Stimulated activated CD4-positive, alpha-beta T cell treated with anti-CD3 and anti-CD28 coated beads, Interleukin-1b, Interleukin-23, amount 100 ng/mL, for 24 hours (primary cell): ENCODE results near the gene HEATR5B.
"Not testable (repeated sequence)": the region's sequence is repeated elsewhere in the genome, so short reads cannot be mapped to it uniquely, and the experiment has no call there.

ENCODE experiments used
- DNase-seq, 4 experiments: peaks; one replicate each; pipeline ENCODE4 v3.0.0-alpha.2; 2020; ENCODE audit warnings: low read depth in 4 of 4, low spot score in 1 of 4

HEATR5B gene

DNA sequence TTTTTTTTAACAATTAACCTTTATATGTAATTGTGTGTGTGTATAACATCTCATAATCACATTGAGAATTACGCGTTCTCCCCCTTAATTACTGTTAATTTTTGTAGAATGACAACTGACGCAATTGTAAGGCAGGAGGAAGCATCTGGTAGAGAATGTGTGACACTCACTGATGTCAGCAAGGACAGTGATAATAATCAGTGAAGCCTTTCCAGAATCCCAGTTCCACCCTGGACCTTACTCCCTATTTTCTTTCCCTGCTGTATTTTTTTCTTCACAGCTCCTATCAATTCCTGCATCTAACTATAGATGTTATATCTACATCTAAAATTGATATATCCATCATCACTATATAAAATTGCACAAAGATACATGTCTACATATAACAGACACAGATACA lies 101.7 kb downstream of the HEATR5B start:
- DNase-seq, result no peak

DNA sequence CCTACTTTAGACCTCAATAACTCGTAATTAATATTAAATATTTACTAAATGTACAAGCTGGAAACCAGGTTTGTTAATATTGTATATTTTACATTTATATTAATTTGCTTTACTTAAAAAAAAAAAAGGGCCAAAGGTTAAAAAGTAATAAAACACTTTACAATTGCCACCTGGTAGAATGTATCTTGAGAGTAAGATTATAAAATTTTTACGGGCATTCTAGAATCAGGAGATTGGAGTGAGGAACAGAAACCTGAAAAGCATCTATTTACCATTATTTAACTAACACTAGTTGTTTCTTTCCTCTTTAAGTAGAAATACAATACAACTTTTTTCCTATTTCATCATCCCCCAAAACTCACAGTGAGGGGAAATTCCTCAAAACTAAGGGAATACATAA lies 102.3 kb downstream of the HEATR5B start:
- no peak for DNase-seq

DNA sequence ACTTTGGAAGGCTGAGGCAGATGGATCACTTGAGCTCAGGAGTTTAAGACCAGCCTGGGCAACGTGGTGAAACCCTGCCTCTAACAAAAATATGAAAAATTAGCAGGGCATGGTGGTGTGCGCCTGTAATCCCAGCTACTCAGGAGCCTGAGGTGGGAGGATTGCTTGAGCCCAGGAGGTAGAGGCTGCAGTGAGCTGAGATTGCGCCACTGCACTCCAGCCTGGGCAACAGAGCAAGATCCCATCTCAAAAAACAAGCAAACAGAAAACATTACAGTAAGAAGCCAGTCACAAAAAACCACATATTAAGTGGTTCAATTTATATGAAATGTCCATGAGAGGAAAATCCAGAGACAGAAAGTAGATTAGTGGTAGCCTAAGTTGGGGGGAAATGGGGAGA lies 105.2 kb downstream of the HEATR5B start:
- not testable (repeated sequence) for DNase-seq

DNA sequence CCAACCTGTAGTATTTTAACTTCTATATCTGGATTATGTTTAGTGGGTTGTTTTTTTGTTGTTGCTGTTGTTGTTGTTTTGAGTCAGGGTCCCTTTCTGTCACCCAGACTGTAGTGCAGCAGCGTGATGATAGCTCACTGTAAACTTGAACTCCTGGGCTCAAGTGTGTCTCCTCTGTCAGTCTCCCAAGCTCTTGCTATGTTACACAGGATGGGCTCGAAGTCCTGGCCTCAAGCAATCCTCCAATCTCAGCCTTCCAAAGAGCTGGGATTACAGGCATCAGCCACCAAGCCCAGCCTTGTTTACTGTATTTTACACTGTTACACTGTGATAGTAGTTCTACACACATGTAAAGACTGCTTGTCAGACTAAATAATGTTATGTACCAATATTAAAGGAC lies 108.1 kb downstream of the HEATR5B start:
- no peak for DNase-seq

DNA sequence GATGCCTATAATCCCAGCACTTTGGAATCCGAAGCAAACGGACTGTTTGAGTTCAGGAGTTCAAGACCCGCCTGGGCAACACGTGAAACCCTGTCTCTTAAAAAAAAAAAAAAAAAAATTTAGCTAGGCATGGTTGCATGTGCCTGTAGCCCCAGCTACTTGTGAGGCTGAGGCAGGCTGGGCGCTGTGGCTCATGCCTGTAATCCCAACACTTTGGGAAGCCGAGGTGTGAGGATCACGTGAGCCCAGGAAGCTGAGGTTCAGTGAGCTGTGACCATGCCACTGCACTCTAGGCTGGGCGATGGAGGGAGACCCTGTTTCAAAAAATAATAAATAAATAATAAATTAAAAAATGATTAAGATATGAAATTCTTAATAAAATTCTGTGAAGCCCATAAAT lies 108.9 kb downstream of the HEATR5B start:
- DNase-seq, result no peak

DNA sequence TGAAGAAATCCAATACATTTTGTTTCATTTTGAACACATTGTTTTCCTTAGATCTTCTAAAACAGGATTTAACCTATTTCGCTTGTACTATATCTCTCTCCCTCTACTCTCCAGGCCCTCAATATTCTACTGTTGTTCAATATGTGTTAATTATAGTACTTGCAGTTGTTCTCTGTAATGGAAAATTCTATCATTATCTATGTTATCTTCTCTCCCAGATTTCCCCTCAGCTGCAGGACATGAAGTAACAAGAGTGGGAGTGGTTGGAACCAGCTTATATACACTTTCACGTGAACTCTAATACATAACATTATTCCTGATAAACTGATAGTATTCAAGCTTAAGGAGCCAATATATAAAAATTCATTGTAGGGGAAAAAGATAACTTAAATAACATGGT lies 110.9 kb downstream of the HEATR5B start:
- DNase-seq, result no peak

DNA sequence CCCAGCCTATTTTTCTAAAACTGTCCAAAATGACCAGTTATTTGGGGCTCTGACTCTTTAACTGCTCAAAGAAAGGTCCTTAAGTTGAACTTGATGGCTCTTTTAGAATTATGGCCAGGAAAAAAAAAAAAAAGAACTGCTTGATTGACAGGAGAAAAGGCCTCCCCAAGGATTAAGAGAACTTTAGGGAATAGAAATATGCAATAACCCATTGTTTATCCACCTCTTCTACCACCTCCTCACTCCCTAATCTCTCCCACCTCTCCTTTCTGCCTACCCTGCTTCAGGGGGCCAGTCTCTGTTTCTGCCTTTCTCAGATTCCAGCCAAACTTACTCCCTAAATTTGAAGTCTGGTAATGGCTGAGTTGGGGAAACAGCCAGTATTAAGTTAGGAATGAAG lies 112.2 kb downstream of the HEATR5B start:
- no peak for DNase-seq

DNA sequence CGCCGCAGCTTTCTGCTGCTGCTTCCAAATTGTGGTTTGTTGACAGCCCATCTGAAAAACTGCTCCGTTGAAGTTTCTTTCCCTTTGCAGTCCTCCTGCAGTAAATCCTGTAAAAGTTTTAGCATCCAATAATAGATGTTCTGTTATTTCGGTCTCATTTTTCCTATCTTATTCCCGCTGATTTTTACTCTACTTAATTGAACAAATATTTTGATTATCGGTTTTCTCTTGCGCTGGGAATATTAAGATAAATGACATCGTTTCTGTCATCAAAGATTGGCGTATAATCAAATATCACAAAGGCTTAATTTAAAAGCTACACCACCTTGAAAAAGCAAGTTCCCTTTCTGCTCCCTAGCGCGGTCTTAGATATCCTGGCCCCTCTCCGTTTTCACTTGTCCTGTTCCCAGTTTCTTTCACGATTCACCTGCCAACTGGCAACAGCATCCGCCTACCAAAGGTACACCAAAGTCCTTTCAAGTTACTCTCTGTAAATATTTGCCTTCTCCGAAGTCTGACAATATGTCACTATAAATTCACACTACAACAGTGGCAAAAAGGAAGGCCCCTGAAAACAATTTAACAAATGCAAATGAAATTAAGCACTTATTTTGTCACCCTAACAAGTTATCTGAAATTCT lies 116.8 kb downstream of the HEATR5B start:
- no peak for DNase-seq

DNA sequence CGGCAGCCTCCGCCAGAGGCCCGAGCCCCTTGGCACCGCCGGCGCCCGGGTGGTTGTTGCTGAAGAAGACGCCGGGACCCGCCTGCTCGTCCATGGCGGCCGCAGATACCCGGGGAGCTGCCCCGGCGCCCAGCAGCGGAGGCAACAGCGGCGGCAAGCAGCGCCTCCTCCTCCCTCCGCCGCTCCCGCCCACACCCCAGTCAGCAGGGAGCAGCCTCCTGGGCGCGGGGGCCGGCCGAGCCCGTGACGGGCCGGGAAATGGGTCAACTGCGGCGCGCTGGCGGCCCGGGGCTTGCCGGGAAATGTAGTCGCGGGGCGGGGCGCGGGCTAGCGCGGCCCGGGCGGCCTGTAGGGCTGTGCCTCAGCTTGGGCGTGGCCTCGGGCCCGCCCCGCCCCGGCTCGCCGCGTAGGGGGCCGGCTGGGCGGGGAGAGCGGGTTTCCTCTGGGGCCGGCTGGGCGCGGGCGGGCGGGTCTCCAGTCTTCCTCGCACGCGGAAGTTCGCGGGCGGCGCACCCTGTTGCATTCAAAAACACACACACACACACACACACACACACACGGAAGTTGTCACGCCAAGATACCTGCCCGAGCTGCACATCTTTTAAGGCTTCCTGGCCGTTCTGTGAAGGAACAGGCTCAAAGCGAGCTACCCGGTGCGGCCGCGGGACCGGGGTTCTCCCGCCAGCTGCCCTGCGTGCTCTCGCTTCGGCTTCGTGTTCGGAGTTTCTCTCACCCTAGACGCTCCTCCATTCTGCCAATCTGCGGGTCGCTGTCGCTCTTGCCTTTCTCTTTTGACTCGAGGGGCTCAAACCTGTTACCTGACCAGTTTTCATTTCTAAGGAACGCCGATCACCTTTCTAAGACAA lies 117.6 kb downstream of the HEATR5B start, which contains the start of gene STRN:
Gene STRN, minus strand, starts transcription at position 167 of the 866 bp plus-strand sequence. Its CDS starts 73 bp downstream, at position 94.
- DNase-seq, result peak; percentile 91 to 96 (median 94)

DNA sequence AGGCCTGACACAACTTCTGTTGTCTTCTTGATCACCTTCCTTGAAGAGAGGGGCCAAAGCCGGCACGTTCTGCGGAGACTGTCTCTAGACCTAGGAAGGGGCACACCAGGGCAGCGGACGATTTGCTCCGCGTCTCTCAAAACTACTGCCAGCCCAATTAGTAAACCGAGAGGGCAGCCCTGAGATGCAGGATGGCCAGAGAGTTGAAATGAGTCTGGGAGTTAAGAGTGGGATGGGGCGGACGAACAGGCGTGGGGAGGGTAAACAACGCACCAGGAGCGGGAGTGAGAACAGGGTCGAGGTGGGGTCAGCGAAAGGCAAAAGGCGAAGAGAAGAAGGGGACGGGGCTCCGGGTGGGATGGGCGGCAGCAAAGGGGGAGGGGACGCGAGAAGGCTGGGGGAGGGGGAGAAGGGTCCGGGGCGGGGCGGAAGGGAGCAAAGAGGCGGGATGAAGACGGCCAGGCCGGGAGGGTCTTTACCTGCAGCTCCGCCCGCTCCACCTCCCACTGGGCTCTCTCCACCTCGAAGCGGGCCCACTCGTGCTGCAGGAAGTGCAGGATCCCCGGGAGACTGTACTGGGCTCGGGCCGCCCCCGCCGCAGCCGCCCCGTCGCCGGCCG lies 118.3 kb downstream of the HEATR5B start:
- peak in 3 of 4 experiments; percentile 24 to 36 (median 32) for DNase-seq

DNA sequence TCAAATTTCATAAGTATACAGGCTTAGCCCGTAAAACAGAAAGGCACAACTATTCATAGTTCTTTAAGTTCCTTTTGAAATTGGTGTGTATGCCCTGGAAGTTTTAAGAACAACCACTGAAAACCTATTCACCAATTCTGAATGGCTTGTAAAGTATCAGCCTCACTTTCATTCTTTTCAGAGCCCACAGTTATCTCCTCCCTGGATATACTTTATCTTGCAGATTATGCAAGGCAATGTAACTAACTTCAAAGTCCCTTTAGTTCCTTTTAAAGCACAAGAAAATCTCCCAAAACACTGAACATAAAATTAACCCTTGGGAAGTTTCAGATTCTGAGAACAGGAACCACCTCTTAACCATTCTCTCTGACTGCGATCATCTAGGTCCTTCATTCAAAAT lies 119.0 kb downstream of the HEATR5B start:
- DNase-seq, result no peak

DNA sequence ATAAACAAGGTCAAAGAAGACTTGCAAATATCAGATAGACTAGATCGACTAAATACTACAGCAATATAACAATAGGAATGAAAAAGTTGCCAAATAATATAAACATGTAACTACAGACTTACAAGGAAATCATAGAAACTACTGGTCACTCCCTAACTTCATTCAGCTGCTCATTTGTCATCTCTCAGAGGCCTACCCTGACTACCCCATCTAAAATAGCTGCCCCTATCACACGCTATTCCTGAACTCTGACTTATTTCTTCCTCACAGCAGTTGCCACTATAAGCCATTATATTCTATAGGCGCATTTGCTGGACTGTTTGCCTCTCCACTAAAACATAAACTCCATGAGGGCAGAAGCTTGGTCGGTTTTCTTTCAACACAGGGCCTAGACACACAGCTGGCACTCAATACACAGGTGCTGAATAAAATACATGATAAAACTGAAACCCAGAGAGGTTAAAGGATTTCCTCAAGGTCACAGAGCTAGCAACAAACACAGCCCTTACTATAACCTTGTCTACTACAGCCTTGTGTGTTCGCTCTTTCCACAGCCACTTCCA lies 119.6 kb downstream of the HEATR5B start:
- DNase-seq, result no peak

DNA sequence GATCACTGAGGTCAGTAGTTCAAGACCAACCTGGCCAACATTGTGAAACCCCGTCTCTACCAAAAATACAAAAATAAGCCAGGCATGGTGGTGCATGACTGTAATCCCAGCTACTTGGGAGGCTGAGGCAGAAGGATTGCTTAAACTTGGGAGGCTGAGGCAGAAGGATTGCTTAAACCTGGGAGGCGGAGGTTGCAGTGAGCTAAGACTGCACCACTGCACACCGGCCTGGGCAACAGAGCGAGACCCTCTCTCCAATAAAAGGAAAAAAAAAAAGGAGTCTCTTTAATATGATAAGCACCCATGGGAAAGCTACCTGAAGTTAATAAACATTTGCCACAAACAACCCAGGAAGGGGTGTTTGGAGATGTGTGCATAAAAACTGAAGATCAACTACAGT lies 120.4 kb downstream of the HEATR5B start:
- no peak for DNase-seq

DNA sequence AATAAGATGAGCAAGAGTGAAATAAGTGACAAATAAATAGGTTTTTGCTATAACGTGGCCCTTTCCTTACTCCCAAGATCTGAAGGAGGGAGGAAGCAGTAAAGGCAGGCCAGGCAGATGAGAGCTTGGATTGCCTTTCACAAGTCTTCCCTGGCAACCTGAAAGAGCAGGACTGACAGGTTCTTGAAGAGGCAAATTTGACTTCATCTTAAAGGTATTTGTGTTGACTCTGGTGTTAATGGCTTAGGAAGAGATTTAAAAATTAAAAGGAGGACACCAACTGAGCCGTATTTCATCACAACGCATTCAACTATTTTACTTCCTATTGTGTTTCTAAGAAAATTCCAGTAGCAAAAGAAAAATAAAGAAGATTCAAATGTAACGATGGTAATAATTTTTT lies 121.1 kb downstream of the HEATR5B start:
- no peak for DNase-seq

DNA sequence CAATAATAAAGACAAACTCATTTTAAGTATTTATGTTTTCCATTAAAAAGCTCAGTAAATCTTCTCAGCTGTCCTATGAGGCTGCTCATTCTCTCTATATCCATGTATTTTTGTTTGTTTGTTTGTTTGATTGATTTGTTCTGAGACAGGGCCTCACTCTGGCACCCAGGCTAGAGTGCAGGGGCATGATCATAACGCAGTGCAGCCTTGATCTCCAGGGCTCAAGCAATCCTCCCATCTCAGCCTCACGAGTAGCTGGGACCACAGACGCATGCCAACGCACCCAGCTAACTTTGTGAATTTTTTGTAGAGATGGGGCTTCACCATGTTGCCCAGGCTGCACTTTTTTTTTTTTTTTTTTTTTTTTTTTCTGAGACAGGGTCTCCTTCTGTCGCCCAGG lies 123.4 kb downstream of the HEATR5B start:
- no peak for DNase-seq

DNA sequence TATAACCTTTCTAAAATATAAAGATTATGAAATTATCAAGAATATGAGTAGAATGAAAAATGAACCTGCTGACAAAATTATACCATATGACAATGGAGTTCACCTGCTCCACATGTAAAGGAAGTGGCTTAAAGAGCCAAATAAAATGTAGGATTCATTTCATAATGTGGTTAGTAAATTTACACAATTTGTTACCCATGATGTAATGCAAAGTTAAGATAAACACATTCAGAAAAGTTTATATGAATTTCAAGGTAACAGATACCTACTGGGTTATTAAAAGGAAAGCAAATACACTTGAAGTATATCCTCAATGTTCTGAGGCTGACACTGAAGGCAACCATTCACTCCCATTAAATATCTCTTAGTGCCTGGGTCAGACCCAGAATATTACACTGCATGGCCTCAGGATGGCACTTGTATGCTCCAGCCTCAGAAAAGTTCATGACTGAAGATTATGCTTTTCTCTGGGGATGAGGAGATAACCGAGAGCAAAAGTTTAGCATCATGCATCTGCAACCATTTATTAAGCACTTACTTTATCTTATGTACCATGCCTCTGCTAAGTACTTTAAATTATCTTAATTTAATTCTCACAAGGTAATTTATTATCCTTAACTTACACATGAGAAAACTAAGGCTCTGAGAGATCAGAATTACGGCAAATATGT lies 124.0 kb downstream of the HEATR5B start:
- no peak for DNase-seq

DNA sequence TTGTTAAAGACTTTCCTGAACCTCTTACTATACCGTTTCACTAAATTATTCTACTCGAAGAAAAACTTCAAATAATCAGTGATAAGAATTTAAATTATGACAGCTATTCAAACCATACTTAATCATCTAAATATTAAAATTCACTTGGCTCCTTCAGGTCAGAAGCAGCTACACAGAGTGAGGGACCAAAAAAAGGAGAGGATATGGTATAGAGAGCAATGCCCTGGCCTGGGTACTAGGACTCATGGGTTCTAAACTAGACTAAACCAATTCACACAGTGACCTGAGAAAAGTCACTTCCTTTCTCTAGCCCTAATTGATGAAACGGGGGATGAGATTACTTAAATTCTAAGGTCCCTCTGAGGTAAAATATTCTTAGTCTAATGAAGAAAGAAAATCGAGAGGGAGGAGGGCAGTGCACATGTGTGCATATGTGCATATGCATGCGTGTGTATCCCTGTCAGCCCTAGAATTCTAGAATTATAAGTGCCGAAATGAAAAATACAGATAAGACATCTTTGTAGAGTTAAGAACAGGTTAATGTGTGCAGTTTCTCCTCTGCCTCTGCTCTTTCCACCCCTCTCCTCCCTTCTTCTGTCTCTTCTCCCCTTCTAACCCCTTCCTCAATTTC lies 129.1 kb downstream of the HEATR5B start:
- DNase-seq, result no peak

DNA sequence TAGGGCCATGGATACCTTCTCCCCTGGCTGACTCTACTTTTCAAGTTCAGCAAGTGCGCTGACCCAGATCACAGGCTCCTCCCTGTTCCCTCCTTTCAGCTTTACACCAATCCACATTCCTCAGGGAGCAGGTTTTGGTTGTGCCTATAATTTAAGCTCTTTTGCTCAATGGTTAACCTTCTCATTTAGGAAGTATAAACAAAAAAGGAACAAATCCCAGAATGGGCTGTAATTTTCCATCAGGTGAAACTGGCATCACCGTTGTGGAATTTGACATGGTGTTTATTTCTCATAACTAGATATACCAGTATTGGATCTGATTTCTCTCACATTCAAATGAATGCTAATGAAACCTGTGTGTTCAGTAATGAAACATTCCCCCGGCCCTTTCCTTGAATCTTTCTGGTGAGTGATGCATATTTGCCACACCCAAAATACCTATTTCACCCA lies 131.4 kb downstream of the HEATR5B start:
- no peak for DNase-seq

DNA sequence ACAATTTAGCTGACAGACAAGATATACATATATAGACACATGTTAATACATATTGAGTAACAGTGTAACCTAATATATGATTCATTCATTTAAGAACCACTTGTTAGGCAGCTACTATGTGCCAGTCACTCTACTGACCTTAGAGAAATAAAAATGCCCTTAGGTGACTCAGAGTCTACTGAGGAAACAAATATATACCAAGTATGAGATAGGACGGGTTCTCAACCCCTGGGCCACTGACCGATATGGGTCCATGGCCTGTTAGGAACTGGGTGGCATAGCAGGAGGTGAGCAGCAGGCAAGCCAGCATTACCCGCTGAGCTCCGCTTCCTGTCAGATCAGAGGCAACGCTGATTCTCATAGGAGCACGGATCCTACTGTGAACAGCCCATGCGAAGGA lies 132.6 kb downstream of the HEATR5B start:
- DNase-seq, result no peak

DNA sequence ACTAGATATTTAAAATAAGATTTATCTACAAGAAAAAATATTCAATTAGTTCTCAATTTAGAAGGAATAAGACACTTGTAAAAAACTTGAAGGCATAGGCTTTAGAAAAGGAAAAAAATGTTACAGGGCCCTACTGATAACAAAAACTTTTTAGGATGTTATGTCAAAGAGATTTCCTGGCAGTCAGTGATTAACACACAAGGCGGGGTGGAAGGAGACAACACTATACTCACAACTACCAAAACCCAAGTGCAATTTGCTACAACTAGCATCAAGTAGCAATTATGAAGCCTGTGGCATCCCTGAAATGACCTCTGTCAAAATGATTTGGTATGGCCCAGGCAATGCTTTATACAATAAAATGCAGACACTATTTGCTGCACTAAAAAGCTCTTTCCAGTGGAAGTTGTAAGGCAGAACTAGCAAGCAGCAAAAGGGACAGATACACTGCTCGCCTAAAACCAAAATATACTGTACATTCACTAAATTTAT lies 133.1 kb downstream of the HEATR5B start:
- no peak for DNase-seq

DNA sequence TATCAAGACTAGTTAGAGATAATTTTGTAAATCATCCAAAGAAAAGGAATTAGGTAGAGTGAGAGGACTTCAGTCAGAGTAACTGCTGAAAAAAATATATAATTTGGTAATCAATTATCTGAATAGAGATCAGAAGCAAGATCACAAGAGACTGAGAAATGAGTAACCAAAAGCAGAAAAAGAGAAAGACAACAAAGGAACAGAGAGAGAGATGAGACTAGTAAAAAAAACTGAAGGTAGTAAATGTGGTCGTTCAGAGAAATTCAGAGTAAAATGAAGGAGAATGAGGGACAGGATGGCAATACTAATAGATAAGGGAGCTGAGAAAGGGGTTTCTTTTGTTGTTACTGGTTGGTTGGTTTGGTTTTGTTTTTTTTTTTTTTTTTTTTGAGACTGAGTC lies 134.3 kb downstream of the HEATR5B start:
- no peak for DNase-seq
